ENCODE results near the gene LY6G6C. TPM values are rescaled to one million over a fixed set of nuclear protein-coding genes. Genes with fewer than 3 reads are reported as not detected.

The LY6G6C gene
- total and polyA plus RNA-seq, 11 donors: 0.27 TPM; not detected in 10

DNA sequence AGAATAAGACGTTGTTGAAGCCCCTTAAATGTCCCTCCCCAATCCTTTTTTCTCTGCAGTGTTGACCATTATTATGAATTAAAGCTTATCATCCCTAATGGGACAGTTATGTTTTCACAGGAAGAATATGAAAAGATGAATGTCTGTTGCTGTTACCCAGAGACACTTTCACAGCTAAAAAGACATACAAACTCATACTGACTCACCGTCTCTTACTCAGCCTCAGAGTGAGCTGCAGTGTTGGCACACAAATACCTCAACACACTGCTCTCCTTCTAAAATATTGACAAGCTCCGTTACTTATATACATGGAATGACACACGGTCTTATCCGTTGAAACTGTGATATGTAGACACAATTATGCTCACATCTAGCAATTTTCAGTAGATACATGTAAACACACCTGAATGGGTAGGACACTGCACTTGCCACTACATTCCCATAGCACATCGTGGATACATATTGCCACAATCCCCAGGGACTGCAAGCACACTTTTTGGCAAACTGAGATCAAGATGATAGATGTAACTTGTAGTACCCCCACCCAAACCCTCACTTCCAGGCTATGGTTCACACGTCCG, 31.3 kb upstream of the LY6G6C start:
- Histone ChIP-seq H3K4me1 (no peaks in the 10 kb centered on the region), H3K27ac (no peak overlapping the region), H3K9me3 (no peaks in the 10 kb centered on the region), H3K27me3 (no peaks in the 10 kb centered on the region), H3K4me3 (no peak overlapping the region), H3K36me3 (peaks cover 0 to 3% (median 0%) of the 10 kb centered on the region in 9 donors)
- DNase-seq (no peak), ATAC-seq (no peak)
- intact Hi-C loops (cut with DNase I): no loop called here
- 71 to 76% (median 74%) methylated on average over 8 of the region's 8 CpGs for WGBS, 4 donors
- TF ChIP-seq, protein P1, sequence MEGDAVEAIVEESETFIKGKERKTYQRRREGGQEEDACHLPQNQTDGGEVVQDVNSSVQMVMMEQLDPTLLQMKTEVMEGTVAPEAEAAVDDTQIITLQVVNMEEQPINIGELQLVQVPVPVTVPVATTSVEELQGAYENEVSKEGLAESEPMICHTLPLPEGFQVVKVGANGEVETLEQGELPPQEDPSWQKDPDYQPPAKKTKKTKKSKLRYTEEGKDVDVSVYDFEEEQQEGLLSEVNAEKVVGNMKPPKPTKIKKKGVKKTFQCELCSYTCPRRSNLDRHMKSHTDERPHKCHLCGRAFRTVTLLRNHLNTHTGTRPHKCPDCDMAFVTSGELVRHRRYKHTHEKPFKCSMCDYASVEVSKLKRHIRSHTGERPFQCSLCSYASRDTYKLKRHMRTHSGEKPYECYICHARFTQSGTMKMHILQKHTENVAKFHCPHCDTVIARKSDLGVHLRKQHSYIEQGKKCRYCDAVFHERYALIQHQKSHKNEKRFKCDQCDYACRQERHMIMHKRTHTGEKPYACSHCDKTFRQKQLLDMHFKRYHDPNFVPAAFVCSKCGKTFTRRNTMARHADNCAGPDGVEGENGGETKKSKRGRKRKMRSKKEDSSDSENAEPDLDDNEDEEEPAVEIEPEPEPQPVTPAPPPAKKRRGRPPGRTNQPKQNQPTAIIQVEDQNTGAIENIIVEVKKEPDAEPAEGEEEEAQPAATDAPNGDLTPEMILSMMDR (IDR thresholded peaks at IDR 0.05): no peak
- TF ChIP-seq POLR2A (IDR thresholded peaks at IDR 0.05): no peak

DNA sequence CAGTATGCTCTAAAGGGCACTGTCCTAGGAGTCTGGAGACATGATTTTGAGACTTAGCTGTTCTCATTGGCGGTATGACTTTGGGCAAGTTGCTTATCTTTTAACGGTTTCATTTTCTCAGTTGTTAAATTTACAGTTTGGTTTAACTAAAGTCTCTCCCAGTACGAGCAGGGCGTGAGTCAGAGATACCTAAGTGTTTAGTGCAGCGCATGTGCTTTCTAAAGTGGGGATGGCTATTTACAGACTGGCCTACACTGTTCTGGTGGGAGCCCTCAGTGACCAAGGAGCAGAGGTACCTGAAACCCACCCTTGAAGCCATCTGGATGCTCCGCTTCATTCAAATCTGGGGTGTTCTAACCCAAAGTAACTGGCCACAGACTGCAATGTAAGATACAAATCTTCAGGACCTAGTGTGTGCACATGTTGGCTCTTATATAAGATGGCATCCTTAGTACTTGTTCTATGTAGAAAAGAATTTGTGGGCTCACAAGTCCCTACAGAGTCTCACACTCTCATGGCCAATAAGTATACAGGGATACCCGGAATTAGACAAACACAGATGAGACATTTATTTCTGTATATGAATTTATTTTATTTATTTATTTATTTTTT, 29.0 kb upstream of the LY6G6C start:
- H3K4me3 ChIP-seq: no peak overlapping the region
- WGBS, 4 donors: 84 to 91% (median 88%) methylated on average over 7 of the region's 7 CpGs
- peak in 1 of 4 donors; percentile 42 for ATAC-seq

DNA sequence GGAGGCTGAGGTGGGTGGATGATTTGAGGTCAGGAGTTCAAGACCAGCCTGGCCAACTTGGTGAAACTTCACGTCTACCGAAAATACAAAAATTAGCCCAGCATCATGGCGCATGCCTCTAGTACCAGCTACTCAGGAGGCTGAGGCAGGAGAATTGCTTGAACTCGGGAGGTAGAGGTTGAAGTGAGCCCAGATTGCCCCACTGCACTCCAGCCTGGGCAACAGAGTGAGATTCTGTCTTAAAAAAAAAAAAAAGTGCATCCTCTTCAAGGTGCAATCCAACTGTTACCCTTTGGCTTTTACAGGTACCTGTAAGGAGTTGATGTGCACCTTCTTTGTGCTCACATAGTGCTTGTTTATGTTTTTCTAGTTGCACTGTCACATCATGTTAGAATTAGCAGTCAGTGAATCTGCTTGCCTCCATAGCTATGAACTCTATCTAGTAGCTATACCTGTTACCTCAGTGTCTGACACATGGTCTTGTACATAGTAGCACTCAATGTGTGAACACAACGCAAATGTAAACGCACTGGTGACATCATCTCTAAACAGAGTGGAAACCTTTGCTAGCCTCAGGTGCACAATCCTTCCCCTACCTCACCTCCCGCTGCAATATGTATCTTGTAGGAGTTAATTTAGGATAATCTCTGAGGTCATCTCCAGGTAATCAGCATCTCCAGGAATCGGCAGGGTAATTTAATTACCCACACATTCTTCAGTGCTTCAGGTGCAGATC, 27.9 kb upstream of the LY6G6C start:
- H3K36me3 ChIP-seq: peaks cover 0 to 16% (median 0%) of the 10 kb centered on the region in 9 donors
- ATAC-seq: no peak
- no peak overlapping the region for H3K4me3 ChIP-seq
- WGBS, 4 donors: 92 to 96% (median 93%) methylated on average over 7 to 8 of the region's 8 CpGs
- no peaks in the 10 kb centered on the region for H3K9me3 ChIP-seq
- intact Hi-C loops (cut with DNase I): no loop called here
- H3K27me3 ChIP-seq: no peaks in the 10 kb centered on the region
- no peak for DNase-seq
- H3K27ac ChIP-seq: no peak overlapping the region
- no peaks in the 10 kb centered on the region for H3K4me1 ChIP-seq
- TF ChIP-seq, protein P1 (IDR thresholded peaks at IDR 0.05): no peak
- no peak for TF ChIP-seq POLR2A (IDR thresholded peaks at IDR 0.05)

More for the DNA sequence above, 29.0 kb upstream of the LY6G6C start:
- TF ChIP-seq, protein P1 (IDR thresholded peaks at IDR 0.05): no peak
- TF ChIP-seq POLR2A (IDR thresholded peaks at IDR 0.05): no peak
- Histone ChIP-seq H3K4me1 (no peaks in the 10 kb centered on the region), H3K27ac (no peak overlapping the region), H3K27me3 (no peaks in the 10 kb centered on the region), H3K9me3 (no peaks in the 10 kb centered on the region), H3K36me3 (peaks cover 0 to 16% (median 0%) of the 10 kb centered on the region in 9 donors)
- intact Hi-C loops (cut with DNase I): no loop called here
- DNase-seq: no peak

DNA sequence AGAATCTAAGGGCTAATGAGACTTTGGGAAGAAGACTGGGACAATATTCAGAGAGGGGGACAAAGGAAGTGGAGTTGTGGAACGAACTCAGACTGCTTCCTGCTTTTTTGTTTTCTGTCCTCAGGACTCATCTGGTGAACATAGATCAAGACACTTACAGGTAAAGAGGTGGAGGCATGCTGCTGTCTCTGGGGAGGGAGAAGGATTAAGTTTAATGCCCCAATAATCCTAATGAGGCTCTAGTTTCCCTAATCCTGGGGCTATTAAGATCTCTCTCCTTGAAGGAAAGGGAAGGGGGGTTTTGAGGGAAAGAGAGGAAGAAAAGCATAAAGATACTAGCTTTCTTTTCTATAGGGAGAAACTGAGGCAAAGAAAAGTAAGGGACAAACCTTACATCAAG, 22.9 kb upstream of the LY6G6C start:
- Histone ChIP-seq H3K27ac (no peak overlapping the region), H3K9me3 (no peaks in the 10 kb centered on the region), H3K4me3 (no peak overlapping the region), H3K4me1 (peaks cover 0 to 12% (median 9%) of the 10 kb centered on the region in 12 donors), H3K36me3 (peaks cover 0 to 22% (median 0%) of the 10 kb centered on the region in 9 donors), H3K27me3 (no peaks in the 10 kb centered on the region)
- ATAC-seq (no peak), DNase-seq (no peak)
- intact Hi-C loops (cut with DNase I): loop anchor here in 1 of 10 donors (5.0 kb wide), 1 partner anchor 33 kb away; the partner anchor contains the start of gene VWA7
- WGBS, 4 donors: 48 to 66% (median 50%) methylated on average over 1 of the region's 1 CpG
- TF ChIP-seq, protein P1 (IDR thresholded peaks at IDR 0.05): no peak
